ENCODE results near the gene PRDM13.
"Not testable (repeated sequence)": the region's sequence is repeated elsewhere in the genome, so short reads cannot be mapped to it uniquely, and the experiment has no call there.

Gene PRDM13

DNA sequence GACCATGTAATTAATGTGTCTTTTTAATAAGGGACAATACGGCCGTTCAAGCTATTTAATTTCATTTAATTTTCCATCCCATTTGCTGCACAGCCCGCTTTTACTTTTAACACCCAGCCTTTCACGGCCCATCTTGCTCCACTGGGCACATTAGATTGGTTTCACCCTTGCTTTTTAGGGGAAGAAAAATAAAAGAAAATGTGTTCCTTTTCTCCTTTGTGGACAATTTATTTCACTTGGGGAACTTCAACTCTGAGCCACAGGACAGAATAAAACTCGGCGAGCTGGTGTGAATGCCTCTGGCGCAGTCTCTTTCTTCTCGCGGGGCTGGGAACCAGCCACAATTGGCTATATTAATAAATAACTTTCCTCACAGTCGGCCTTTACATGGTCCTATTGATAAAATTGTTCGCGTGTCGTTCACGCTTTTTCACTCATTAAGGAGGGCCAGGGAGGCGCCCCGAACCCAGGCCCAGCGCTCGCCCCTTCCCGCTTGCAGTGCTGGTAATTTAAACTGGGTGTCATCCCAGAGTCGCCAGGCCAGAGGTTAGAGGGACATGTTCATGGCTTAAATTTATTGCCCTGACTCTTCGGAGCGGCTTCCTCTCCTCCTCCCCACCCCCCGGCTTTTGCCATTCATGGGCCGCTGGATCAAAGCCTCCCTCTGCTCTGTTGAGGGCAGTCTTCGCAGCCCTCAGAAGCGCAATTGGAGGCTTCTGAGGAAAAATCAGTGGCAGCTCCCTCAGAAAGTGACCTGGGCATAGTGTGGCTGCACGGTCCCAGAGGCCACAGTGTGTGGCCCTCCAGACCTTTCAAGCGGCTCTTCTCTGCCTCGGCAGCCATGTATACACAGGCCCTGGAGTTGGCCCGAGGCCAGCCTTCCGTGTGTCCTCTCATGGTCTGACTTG, 2.2 kb upstream of the PRDM13 start:
- DNase-seq: no peak

DNA sequence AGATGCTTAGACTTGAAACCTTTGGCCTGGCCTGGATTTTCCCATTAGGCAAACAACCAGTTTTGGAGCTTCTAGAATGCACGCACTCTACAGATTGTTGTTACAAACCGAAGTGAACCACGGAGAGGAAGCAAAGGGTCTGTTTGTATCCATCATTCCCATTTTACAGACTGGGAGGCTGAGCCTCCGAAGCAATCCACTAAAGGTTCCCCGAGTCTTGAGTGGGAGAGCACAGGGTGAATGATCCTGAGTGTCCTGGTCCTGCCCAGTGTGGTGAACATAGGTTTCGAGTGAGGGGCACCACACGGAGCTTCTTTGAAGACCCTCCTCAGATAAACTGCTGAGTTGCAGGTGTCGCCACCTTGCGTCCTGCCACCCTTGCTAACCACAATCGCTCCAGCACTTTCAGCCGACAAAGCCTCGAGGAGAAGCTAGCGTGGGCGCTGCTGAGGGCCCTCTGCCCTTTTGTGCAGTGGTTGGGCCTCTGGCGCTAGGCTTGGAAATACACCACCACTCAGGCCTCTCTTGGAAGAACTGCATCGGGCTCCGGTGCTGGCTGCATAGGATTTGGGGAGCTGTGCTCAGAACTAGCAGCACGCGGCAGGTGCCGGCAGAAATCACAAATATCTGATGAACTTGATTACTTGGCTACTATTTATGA, 1.4 kb upstream of the PRDM13 start:
- no peak for DNase-seq

DNA sequence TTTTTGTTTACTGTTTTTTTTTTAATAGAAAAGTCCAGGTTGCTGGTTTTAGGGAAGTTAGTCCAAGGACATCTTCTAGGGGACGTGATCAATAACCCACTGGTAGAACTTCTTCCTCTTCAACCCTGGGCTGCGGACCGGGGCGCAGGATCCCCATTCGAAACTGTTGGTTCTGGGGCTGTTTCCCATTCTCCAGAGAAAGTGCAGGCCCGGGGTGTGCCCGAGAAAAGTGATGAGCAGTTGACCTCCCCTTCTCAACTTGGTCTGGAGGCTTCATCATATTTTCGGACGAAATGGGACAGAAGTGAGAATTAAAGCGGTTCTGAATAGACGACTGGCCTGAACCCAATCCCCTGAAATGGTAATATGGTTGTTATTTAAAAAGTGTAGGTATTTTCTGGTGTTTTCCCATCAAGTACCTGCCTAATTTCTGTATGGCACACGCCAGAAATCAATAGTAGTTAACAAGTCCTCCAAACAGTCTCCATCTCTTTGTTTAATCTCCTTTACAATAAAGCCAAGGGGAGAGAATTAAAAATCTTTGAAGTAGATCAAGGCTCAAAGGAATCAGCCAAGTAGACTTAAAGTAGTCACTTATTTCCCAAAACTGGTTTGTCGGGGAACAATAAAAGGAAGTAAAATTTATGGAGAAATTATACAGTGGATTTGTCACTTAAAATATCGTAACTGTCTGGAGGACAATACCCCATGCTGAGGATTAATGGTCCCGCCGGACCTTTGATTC, 550 bp upstream of the PRDM13 start:
- DNase-seq: no peak

DNA sequence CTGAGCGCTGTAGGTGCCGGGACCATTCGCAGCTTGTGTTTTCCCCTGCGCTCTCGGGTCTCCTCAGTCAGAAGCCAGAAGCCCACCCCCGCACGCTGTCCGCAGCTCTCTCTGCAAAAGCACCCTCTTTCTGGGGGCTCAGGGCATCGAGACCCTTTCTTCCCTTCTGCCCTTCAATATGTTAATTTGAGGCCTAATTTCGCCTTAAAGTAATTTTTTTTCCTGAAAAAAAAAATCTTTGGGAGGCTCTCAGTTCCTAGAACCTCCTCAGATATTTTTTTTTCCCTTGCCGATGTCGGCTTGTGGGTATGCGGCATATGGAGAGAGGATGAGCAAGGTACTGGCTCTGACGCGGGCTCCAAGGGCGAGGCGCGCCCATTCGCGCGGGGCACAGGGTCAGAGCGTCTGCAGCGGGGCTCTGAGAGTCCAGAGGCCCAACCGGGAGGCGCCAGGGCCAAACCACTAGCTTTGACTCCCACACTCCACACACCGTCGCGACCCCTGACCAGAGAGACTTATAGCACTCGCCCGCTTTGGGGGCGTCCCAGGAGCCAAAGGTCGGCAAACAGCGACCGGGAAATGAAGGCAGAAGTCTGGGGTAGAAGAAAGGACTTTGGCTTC, 893 bp downstream of the PRDM13 start:
- no peak for DNase-seq

DNA sequence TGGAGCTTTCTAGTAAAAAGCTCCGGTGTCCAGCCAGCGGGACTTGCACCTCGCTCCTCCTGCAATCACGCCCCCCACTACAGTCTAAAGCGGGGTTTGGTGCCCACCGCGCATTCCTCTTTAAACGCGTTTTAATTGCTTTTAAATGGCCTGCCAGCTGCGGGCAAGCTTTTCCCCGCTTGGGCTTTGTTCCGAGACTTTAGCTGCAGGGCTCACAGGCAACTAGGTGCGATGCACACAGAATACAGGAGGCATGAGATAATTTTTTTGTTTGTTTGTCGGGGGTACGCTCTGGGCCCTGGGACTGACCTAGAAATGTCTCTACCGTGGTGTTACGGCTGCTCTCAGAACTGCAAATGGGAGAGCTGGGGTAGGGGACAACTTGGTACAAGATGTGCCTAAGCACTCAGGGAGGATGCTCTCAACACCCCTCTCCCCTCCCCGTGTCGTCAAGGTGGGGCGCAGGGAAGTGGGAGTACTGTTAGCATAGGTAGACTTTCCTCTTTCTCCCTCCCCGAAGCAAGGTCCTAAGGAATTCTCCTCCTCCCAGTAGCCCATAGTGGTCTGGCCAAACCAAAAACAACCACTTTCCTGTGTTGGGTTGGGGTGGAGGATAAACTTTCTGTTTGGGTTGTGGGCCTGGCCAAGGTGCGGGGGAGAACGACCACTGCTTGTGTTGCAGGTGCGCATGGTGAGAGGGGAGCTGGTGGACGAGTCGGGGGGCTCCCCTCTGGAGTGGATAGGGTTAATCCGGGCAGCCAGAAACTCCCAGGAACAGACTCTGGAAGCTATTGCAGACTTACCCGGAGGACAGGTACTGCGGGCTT, 1.6 kb downstream of the PRDM13 start:
- no peak for DNase-seq

DNA sequence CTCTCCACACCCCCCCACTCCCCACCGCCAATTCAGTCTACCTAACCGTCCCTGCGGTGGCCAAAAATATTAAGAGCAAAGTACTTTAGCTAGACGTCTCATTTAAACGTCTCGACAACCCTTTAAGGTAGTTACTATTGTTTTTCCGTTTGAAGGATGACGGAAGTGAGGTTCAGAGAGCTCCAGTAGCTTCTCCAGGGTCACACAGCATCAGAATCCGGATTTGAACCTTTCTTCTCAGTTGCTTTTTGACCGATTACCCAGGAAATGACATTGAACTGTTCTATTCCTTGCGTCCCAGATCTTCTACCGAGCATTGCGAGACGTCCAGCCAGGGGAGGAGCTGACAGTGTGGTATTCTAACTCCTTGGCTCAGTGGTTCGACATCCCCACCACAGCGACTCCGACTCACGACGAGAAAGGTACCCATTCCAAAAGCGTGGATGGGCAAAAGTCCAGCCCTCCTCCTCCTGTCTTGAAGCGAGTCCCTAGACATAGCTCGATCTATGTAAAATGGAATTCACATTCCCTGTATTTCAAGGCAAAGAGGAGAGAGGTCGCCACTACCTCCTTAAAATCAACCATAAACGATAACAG, 2.4 kb downstream of the PRDM13 start:
- DNase-seq: no peak

DNA sequence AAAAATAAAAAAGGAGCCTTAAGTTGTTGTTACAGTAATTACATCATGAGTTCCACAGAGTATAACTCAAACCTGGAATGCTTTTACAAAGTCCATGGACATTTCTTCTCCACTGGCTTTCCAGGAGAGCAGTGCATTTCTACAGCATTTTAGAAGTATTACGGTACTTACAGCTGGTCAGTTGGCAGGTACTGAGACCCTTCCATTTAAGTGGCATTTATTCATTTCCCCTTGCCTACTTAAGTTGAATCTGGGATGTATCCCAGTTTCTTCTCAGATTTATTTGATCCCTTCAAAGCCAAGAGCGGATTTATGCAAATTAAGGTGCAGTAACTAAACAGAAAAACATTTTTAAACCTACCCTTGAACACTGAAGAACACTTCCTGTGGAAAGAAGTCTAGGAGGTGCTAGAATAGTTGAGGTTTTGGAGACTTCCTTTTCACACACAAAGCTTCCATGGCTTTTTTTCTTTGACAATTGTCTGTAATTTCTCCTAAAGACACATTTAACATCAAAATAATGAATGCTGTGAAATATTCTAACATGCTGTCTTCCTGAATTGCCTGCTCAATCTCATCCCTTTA, 3.4 kb downstream of the PRDM13 start:
- DNase-seq: no peak

DNA sequence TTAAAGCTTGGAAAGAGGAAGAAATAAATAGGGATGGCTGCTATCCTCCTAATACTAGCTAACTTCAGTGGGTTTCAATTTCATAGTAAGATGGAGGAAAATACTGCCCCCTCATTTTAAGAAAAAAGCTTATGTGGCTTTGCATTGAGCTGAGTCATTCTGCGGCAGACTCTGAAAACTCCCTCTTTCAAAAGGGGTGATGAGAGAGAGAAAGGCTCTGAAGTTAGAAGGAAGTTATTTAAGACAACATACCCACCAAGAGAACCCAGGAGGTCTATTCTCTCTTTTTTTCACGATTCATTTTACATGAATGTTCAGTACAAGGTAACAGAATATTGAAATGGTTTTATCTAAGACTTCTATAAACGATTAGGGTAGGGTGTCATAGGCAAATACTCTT, 4.5 kb downstream of the PRDM13 start:
- DNase-seq: no peak

DNA sequence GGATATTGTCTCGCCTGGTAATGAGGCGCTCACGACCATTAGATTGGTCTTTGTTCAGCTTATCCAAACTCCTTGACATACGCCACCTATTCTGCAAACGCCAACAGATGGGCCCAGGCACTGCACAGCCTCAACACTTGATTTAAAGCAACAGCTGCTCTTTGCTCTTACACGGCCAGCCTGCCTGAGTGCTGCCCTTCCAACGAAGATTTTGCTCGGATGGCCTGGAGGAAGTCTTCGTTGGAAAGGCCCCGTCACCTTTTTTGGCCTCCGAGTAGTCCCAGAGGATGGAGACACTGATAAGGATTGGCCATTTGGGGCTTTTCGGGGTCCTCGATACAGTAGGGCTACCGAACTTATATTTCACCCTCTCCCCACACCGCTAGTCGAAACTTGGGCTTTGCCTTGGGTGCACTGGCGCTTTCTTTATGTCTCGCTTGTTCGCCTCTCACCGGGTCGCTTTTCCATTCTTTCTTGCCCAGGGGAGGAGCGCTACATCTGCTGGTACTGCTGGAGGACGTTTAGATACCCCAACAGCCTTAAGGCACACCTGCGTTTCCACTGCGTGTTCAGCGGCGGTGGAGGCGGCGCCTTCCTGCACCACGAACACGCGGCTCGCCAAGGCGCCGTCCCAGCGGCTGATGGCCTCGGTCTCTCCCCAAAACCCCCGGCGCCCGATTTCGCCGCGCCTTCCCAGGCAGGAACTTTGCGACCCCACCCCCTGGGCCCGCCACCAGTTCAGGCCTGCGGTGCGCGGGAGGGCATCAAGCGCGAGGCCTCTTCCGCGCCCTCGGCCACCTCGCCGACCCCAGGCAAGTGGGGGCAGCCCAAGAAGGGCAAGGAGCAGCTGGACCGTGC, 6.1 kb downstream of the PRDM13 start:
- no peak for DNase-seq

DNA sequence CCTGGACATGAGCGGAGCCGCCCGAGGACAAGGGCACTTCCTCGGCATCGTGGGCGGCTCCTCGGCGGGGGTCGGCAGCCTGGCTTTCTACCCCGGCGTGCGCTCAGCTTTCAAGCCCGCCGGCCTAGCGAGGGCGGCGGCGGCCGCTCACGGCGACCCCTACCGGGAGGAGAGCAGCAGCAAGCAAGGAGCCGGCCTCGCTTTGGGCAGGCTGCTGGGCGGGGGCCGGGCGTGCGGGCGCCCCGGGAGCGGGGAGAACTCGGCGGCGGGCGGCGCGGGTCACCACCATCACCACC, 6.7 kb downstream of the PRDM13 start:
- peak in 1 of 2 donors; percentile 34 for DNase-seq

DNA sequence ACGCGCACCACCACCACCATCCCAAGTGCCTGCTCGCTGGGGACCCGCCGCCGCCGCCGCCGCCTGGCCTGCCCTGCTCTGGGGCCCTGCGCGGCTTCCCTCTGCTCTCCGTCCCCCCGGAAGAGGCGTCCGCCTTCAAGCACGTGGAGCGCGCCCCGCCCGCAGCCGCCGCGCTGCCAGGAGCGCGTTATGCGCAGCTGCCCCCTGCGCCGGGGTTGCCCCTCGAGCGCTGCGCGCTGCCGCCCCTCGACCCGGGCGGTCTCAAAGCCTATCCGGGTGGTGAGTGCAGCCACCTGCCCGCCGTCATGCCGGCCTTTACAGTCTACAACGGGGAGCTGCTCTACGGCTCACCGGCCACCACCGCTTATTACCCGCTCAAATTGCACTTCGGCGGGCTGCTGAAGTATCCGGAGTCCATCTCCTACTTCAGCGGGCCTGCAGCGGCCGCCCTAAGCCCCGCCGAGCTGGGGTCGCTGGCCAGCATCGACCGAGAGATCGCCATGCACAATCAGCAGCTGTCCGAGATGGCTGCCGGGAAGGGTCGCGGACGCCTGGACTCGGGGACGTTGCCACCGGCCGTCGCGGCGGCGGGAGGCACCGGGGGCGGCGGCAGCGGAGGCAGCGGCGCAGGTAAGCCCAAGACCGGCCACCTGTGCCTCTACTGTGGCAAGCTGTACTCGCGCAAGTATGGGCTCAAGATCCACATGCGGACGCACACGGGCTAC, 7.2 kb downstream of the PRDM13 start:
- DNase-seq: no peak

DNA sequence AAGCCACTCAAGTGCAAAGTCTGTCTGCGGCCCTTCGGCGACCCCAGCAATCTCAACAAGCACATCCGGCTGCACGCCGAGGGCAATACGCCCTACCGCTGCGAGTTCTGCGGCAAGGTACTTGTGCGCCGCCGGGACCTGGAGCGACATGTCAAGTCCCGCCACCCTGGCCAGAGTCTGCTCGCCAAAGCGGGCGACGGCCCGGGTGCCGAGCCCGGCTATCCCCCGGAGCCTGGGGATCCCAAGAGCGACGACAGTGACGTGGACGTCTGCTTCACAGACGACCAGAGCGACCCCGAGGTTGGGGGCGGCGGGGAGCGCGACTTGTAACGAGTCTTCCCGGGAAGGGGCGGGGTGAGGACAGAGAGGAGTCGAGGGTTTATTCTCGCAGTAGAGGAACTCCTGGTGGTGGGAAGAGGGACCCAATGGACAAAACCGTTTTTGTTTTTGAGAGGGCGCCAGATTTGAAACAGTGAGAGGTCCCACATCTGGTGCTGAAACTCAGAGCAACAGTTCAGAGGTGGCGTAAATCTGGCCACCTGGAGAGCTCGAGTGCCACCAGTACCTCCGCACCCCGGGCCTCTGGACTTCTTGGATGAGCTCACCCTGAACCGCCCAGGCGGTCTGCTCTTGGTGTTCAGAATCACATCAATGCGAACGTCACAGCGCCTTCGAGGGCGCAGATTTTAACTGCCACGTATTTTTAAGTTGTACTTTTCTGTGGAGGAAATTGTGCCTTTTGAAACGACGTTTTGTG, 8.0 kb downstream of the PRDM13 start:
- DNase-seq: no peak

DNA sequence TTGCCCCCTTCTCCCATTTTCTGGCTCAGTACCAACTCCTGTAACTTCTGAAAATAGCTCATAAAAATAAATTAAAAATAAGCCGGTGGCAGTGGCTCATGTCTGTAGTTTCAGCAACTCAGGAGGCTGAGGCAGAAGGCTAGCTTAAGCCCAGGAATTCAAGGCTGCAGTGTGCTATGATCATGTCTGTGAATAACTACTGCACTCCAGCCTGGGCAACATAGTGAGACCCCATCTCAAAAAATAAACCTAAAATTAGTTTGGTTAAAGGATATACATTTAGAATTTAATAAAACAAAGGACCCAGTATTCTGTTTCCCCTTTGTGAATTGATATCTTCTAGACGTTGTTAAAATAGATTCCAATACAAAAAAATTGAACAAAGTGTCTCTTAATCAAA, 10.5 kb downstream of the PRDM13 start:
- no peak for DNase-seq

DNA sequence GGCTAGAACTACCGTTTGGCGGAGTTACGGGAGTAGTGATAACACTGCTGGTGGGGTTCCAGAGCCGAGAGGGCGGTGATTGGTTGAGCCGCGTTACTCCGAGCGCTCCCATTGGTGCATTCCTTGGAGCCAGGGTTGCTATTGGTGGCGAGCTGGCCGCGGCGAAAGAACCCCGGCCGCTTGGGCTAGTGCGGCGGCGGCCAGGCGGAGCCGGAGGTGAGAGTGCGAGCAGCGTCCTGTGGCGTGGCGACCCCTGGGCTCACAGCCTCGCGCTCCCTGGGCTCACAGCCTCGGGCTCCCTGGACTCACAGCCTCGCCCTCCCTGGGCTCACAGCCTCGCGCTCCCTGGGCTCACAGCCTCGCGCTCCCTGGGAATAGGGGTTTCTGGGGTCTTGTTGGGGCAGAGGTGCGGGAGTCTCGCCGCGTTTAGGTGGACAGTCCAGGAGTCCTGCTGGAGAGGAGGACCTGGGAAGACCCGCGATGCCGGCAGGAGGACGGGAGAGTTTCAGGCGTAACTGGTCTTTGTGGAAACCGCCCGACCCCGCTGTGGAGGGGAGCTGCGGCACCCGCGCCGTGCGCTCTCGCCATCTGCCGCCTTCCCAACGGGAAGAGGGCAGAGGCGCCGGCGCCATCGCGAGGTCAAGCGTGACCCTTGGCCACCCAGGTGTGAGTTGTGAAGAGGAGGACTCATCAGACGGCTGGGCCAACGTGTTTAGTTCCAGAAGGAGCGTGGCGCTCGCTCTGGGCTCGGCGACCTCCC, 12.2 kb downstream of the PRDM13 start:
- DNase-seq: no peak

DNA sequence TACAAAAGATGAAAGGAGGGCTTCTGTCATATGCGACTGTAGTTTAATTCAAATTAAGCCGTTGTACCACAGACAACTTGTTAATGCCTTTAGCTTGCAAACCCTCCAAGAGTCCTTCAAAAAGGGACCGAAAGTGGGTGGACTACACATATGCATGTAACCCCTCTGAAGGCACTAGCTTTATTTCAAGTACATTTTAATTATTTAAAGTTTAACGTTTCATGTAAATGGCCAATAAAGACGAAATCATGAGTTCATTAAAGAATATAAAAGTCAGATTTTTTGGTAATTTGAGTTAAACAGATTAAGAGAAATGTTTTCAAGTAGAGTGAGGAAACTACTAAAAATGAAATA, 12.8 kb downstream of the PRDM13 start:
- no peak for DNase-seq

DNA sequence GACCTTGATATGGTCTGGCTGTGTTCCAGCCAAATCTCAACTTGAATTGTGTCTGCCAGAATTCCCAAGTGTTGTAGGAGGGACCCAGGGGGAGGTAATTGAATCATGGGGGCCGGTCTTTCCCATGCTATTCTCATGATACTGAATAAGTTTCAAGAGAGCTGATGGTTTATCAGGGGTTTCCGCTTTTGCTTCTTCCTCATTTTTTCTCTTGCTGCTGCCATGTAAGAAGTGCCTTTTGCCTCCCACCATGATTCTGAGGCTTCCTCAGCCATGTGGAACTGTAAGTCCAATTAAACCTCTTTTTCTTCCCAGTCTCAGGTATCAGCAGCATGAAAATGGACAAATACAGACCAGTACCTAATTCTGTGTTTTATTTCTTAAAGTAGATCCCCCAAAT, 15.4 kb downstream of the PRDM13 start:
- DNase-seq: not testable (repeated sequence)

DNA sequence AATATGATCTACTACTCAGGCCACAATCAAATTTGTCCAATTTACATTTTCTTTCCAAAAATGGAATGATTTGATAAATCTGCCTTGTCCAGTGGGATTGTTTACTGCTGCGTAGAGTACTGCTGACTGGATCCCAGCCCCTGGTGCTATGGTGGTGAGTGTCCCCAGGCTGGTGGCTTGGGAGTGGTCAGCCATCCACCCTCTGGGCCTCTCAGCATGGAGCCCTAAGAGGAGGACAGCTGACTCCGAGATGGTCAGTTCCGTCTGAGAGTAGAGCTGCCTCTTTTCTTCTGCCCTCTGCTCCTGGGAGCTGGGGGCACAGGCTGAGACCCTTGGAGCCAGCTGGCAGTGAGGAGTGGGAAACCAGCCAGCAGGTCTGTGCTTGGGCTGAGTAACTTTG, 22.7 kb downstream of the PRDM13 start:
- no peak for DNase-seq

DNA sequence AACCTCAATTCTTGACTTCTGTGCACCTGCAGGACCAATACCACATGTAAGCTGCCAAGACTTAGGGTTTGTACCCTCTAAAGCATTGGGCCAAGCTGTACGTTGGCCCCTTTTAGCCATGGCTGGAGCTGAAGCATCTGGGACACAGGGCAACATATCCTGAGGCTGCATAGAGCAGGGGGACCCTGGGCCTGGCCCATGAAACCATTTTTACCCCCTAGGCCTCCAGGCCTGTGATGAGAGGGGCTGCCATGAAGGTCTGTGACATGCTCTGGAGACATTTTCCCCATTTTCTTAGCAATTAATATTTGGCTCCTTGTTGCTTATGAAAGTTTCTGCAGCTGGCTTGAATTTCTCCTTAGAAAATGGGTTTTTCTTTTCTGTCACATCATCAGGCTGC, 31.0 kb downstream of the PRDM13 start:
- DNase-seq: no peak

DNA sequence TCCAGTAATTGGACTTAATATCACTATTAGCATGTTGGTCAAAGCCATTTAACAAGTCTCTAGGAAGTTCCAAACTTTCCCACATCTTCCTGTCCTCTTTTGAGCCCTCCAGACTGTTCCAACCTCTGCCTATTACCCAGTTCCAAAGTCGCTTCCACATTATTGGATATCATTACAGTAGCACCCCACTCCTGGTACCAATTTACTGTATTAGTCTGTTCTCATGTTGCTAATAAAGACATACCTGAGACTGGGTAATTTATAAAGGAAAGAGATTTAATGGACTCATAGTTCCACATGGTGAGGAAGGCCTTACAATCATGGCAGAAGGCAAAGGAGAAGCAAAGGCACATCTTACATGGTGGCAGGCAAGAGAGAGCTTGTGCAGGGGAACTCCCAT, 31.7 kb downstream of the PRDM13 start:
- not testable (repeated sequence) for DNase-seq
